Fibroblast of lung (primary cell): ENCODE data around the gene TARBP1. TPM values are rescaled to one million over a fixed set of nuclear protein-coding genes. Genes with fewer than 3 reads are reported as not detected.

Source experiments
- DNase-seq, 2 donors: peaks; one replicate each; pipeline versions ENCODE4 v3.0.0 to v3.0.0-alpha.2; 2010; ENCODE audit warnings: low read depth in 2 of 2
- H2AFZ ChIP-seq: 2 replicates; pipeline ENCODE4 v1.5.1; 2012; ENCODE audit warnings: low read length, control low read depth, inconsistent platforms
- H3K27ac ChIP-seq: 2 replicates; pipeline ENCODE4 v1.5.1; 2011; ENCODE audit warnings: low read length, control low read depth; ENCODE audit not compliant: insufficient read depth
- H3K27me3 ChIP-seq: 2 replicates; pipeline ENCODE4 v1.5.1; 2011; ENCODE audit warnings: mild to moderate bottlenecking, low read length; ENCODE audit not compliant: control insufficient read depth, insufficient read depth
- H3K36me3 ChIP-seq: 2 replicates; pipeline ENCODE4 v1.5.1; 2011; ENCODE audit warnings: low read length; ENCODE audit not compliant: control insufficient read depth, insufficient read depth
- H3K4me1 ChIP-seq: 2 replicates; pipeline ENCODE4 v1.5.1; 2011; ENCODE audit warnings: low read length; ENCODE audit not compliant: control insufficient read depth, insufficient read depth; ENCODE audit errors: extremely low read depth
- H3K4me2 ChIP-seq: 2 replicates; pipeline ENCODE4 v1.5.1; 2011; ENCODE audit warnings: low read length, control low read depth; ENCODE audit not compliant: insufficient read depth; ENCODE audit errors: extremely low read depth
- H3K4me3 ChIP-seq, 4 experiments: fragments of 200-600 bp in 1 of 4; sonication (generic) in 1 of 4; replicated peaks in 1 of 4; 2 replicates each; pipeline ENCODE4 v1.5.1; 2011 to 2016; ENCODE audit warnings: low read length in 4 of 4, low read depth in 3 of 4, mild to moderate bottlenecking in 3 of 4, control low read depth in 2 of 4, inconsistent platforms in 1 of 4, mixed read lengths in 1 of 4; ENCODE audit not compliant: insufficient read depth in 1 of 4; ENCODE audit errors: control extremely low read depth in 1 of 4
- H3K79me2 ChIP-seq: 2 replicates; pipeline ENCODE4 v1.5.1; 2012; ENCODE audit warnings: mild to moderate bottlenecking, low read length, inconsistent platforms; ENCODE audit not compliant: control insufficient read depth, insufficient read depth
- H3K9ac ChIP-seq: 2 replicates; pipeline ENCODE4 v1.5.1; 2011; ENCODE audit warnings: mild to moderate bottlenecking, low read length, control low read depth; ENCODE audit not compliant: insufficient read depth
- H3K9me3 ChIP-seq: 2 replicates; pipeline ENCODE4 v1.5.1; 2012; ENCODE audit warnings: low read depth, low read length; ENCODE audit not compliant: control insufficient read depth, insufficient read depth
- H4K20me1 ChIP-seq: 2 replicates; pipeline ENCODE4 v1.5.1; 2011; ENCODE audit warnings: low read length; ENCODE audit not compliant: control insufficient read depth, insufficient read depth; ENCODE audit errors: extremely low read depth
- EZH2 ChIP-seq: IDR thresholded peaks from 2 replicates; pipeline ENCODE4 v1.5.1; 2012; ENCODE audit warnings: low read length, control low read depth, mild to moderate bottlenecking; ENCODE audit errors: missing control alignments
- polyA plus RNA-seq, 2 donors: library from polyadenylated mRNA; depleted of rRNA in 1 of 2; stranded (reverse) in 1 of 2; unstranded in 1 of 2; fragments of >200 nt; gene quantifications; 2 replicates each; pipeline ENCODE4 v1.2.1, GENCODE V29; 2011 to 2012; ENCODE audit warnings: missing spikeins in 1 of 2
- total RNA-seq: library from RNA; depleted of rRNA; stranded (reverse); fragments of >200 nt; gene quantifications from 2 replicates; pipeline ENCODE4 v1.2.1, GENCODE V29; 2014
- TF ChIP-seq, protein P1 (sequence below), 2 donors: IDR thresholded peaks in 1 of 2; conservative IDR thresholded peaks in 1 of 2; 1 replicate in 1 of 2; 2 replicates in 1 of 2; pipeline ENCODE4 v1.5.1; 2011 to 2012; ENCODE audit warnings: low read length in 2 of 2, control low read depth in 1 of 2, inconsistent platforms in 1 of 2, low read depth in 1 of 2, mild to moderate bottlenecking in 1 of 2

The TARBP1 gene
- total and polyA plus RNA-seq, 2 donors (not counting 1 experiment from before 2014, with no cell fraction given) = 11.6 to 20.6 TPM

DNA sequence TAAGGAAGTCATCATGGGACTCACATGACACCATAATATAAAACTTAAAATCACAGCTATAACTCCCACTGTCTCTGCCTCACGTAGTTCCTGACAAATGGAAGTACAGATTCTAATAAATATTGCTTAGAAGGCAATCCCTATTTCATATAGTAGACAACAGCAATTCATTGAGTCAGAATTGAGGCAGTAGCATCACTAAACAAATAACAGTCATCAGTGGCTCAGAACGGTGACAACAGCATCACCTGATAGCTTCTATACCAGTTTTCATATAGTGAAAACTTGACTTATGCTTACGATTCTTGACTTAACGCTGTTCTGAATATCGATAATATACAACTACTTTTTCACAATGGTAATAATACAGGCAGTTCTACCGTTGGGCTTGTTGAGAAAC lies 12.0 kb downstream of the TARBP1 start:
- Histone ChIP-seq H3K4me2 (no peak overlapping the region), H3K27me3 (no peaks in the 10 kb centered on the region), H3K4me3 (no peak overlapping the region), H3K9me3 (no peaks in the 10 kb centered on the region), H3K4me1 (no peaks in the 10 kb centered on the region), H3K79me2 (no peaks in the 10 kb centered on the region), H3K27ac (no peak overlapping the region), H3K36me3 (no peaks in the 10 kb centered on the region), H2AFZ (no peak overlapping the region), H4K20me1 (no peaks in the 10 kb centered on the region), H3K9ac (no peak overlapping the region)
- TF ChIP-seq, protein P1, sequence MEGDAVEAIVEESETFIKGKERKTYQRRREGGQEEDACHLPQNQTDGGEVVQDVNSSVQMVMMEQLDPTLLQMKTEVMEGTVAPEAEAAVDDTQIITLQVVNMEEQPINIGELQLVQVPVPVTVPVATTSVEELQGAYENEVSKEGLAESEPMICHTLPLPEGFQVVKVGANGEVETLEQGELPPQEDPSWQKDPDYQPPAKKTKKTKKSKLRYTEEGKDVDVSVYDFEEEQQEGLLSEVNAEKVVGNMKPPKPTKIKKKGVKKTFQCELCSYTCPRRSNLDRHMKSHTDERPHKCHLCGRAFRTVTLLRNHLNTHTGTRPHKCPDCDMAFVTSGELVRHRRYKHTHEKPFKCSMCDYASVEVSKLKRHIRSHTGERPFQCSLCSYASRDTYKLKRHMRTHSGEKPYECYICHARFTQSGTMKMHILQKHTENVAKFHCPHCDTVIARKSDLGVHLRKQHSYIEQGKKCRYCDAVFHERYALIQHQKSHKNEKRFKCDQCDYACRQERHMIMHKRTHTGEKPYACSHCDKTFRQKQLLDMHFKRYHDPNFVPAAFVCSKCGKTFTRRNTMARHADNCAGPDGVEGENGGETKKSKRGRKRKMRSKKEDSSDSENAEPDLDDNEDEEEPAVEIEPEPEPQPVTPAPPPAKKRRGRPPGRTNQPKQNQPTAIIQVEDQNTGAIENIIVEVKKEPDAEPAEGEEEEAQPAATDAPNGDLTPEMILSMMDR (conservative IDR thresholded peaks at IDR 0.05 in 1 of 2, IDR thresholded peaks at IDR 0.05 in 1 of 2; ENCODE audit: low read depth in 1 of 2, low read length in 2 of 2) = no peak
- no peak for TF ChIP-seq EZH2
- DNase-seq = no peak

DNA sequence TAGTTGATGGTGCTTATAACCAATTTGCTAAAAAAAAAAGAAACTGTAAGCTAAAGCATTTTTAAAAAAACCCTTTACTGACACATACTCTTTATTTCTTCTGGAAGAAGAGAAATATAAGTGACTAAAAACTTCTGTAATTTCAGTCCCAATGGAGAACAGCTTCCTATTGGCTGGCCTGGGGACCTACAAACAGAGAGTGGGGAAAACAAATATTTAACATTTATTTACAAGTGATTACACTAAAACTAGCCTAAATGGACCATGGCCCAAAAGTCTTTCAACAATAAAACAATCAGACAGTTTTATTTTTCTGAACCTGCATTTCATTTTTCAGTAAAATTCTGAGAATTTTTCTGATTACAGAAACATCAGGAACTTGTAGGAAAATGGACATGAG lies 15.2 kb downstream of the TARBP1 start:
- no peak overlapping the region for H2AFZ ChIP-seq
- H3K9ac ChIP-seq = no peak overlapping the region
- TF ChIP-seq EZH2 = no peak
- TF ChIP-seq, protein P1 (conservative IDR thresholded peaks at IDR 0.05 in 1 of 2, IDR thresholded peaks at IDR 0.05 in 1 of 2; ENCODE audit: low read depth in 1 of 2, low read length in 2 of 2) = no peak
- no peaks in the 10 kb centered on the region for H3K27me3 ChIP-seq
- H3K27ac ChIP-seq = no peak overlapping the region
- H3K9me3 ChIP-seq = no peaks in the 10 kb centered on the region
- no peaks in the 10 kb centered on the region for H4K20me1 ChIP-seq
- no peaks in the 10 kb centered on the region for H3K4me1 ChIP-seq
- H3K36me3 ChIP-seq = no peaks in the 10 kb centered on the region
- no peak overlapping the region for H3K4me2 ChIP-seq
- no peak for DNase-seq
- no peak overlapping the region for H3K4me3 ChIP-seq
- no peaks in the 10 kb centered on the region for H3K79me2 ChIP-seq

- Histone ChIP-seq H3K9me3 (no peaks in the 10 kb centered on the region), H3K36me3 (no peaks in the 10 kb centered on the region), H2AFZ (no peak overlapping the region), H3K79me2 (no peaks in the 10 kb centered on the region), H3K4me2 (no peak overlapping the region), H3K4me3 (no peak overlapping the region), H3K9ac (no peak overlapping the region), H3K27me3 (no peaks in the 10 kb centered on the region), H3K4me1 (no peaks in the 10 kb centered on the region), H3K27ac (no peak overlapping the region), H4K20me1 (no peaks in the 10 kb centered on the region)
- TF ChIP-seq EZH2 = no peak
- TF ChIP-seq, protein P1 (conservative IDR thresholded peaks at IDR 0.05 in 1 of 2, IDR thresholded peaks at IDR 0.05 in 1 of 2; ENCODE audit: low read depth in 1 of 2, low read length in 2 of 2) = no peak
- no peak for DNase-seq
Measured at GRCh38 chr1:234460652-234461051, 18.3 kb downstream of the TARBP1 start.
